ENCODE measurements around the gene ARHGAP33. TPM values are rescaled to one million over a fixed set of nuclear protein-coding genes. Genes with fewer than 3 reads are reported as not detected.

ARHGAP33 gene
- total and polyA plus RNA-seq, 2 donors from 2014 or later, result 5.6 to 18.5 TPM

DNA sequence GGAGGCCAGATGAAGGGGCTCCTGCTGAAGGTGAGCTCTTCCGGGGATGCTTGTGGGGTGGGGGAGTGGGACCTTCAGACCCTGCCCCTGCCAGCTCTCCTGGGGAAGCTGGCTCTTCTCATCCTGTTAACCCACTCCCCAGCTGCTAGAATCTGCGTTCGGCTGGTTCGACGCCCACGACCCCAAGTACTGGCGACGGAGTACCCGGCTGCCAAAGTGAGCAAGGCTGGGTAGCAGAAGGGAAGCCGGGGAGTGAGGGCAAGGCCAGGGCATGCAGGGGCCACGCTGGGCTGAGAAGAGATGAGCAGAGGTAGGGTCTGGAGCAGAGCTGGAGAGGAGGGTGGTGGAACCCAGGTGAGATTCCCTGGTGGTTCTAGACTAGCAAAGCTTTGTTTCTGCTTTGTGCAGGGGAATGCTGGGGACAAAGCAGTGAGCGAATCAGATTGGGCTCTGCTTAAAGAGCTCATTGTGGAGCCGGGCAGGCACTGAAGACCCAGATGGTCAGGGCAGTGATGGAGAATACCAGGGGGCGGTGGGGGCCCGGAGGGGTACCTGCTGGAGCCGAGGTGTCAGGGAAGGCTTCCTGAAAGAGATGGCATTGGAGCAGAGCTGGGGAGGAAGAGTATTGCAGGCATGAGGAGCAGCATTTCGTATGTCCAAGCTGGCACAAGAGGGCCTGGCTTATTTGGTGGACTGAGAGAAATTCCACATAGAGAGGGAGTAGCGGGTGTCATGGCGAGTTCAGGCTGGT is 47.2 kb upstream of the ARHGAP33 start:
- intact Hi-C loops (cut with DNase I), result no loop called here
- H3K4me3 ChIP-seq (ENCODE audit: low read length in 3 of 3), result no peak overlapping the region
- H3K27ac ChIP-seq (ENCODE audit: low read depth in 2 of 2, low read length in 2 of 2), result no peak overlapping the region
- no peaks in the 10 kb centered on the region for H3K9me3 ChIP-seq (ENCODE audit: control insufficient read depth in 2 of 3, insufficient read depth in 1 of 3, low read length in 3 of 3)
- H3K27me3 ChIP-seq (ENCODE audit: control insufficient read depth, insufficient read depth, low read length), result no peaks in the 10 kb centered on the region
- DNase-seq, result no peak
- no peak overlapping the region for H3K9ac ChIP-seq (ENCODE audit: low read length in 3 of 3)
- TF ChIP-seq, protein P1, sequence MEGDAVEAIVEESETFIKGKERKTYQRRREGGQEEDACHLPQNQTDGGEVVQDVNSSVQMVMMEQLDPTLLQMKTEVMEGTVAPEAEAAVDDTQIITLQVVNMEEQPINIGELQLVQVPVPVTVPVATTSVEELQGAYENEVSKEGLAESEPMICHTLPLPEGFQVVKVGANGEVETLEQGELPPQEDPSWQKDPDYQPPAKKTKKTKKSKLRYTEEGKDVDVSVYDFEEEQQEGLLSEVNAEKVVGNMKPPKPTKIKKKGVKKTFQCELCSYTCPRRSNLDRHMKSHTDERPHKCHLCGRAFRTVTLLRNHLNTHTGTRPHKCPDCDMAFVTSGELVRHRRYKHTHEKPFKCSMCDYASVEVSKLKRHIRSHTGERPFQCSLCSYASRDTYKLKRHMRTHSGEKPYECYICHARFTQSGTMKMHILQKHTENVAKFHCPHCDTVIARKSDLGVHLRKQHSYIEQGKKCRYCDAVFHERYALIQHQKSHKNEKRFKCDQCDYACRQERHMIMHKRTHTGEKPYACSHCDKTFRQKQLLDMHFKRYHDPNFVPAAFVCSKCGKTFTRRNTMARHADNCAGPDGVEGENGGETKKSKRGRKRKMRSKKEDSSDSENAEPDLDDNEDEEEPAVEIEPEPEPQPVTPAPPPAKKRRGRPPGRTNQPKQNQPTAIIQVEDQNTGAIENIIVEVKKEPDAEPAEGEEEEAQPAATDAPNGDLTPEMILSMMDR (IDR thresholded peaks at IDR 0.05; ENCODE audit: borderline replicate concordance, extremely low read depth, insufficient read depth), result no peak
- FAIRE-seq, result no peak
- H3K4me1 ChIP-seq (ENCODE audit: control insufficient read depth in 2 of 3, insufficient read depth in 2 of 3, low read depth in 1 of 3, low read length in 3 of 3), result no peaks in the 10 kb centered on the region
- H3K36me3 ChIP-seq (ENCODE audit: control insufficient read depth in 2 of 3, insufficient read depth in 3 of 3, low read length in 3 of 3), result peaks cover 5 to 89% (median 53%) of the 10 kb centered on the region in 3 donors

DNA sequence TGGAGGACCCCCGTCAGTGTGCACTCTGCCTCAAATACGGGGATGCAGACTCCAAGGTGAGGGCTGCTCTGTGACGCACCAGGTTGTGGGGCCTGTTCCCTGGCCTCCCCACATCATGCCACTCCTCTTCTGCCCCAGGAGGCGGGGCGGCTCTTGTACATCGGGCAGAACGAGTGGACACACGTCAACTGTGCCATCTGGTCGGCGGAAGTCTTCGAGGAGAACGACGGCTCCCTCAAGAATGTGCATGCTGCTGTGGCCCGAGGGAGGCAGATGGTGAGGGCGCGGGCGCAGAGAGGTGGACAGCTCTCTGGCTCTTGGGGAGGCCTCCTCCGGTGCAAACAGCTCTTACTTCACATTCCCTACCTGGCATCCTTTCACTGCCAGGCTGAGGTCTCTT is 46.3 kb upstream of the ARHGAP33 start:
- Histone ChIP-seq H3K27ac (ENCODE audit: low read depth in 2 of 2, low read length in 2 of 2) (no peak overlapping the region), H3K27me3 (ENCODE audit: control insufficient read depth, insufficient read depth, low read length) (no peaks in the 10 kb centered on the region), H3K9ac (ENCODE audit: low read length in 3 of 3) (no peak overlapping the region), H3K9me3 (ENCODE audit: control insufficient read depth in 2 of 3, insufficient read depth in 1 of 3, low read length in 3 of 3) (no peaks in the 10 kb centered on the region), H3K4me1 (ENCODE audit: control insufficient read depth in 2 of 3, insufficient read depth in 2 of 3, low read depth in 1 of 3, low read length in 3 of 3) (no peaks in the 10 kb centered on the region), H3K4me3 (ENCODE audit: low read length in 3 of 3) (no peak overlapping the region), H3K36me3 (ENCODE audit: control insufficient read depth in 2 of 3, insufficient read depth in 3 of 3, low read length in 3 of 3) (peaks cover 5 to 85% (median 50%) of the 10 kb centered on the region in 3 donors)
- intact Hi-C loops (cut with DNase I), result no loop called here
- FAIRE-seq (no peak), DNase-seq (no peak)
- TF ChIP-seq, protein P1 (IDR thresholded peaks at IDR 0.05; ENCODE audit: borderline replicate concordance, extremely low read depth, insufficient read depth), result no peak

DNA sequence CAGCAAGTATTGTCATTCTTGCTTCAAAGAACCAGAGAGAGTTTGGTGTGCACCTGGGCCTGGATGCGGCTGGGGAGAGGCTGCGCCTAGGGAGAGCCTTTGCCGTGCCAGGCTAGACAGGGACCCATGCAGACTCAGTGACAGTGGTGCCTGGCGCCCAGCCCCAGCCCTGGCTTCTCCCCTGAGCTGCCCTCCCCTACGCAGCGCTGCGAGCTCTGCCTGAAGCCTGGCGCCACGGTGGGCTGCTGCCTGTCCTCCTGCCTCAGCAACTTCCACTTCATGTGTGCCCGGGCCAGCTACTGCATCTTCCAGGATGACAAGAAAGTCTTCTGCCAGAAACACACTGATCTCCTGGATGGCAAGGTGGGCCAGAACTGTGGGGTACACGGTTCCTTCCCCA is 45.6 kb upstream of the ARHGAP33 start:
- TF ChIP-seq, protein P1 (IDR thresholded peaks at IDR 0.05; ENCODE audit: borderline replicate concordance, extremely low read depth, insufficient read depth), result no peak
- H3K36me3 ChIP-seq (ENCODE audit: control insufficient read depth in 2 of 3, insufficient read depth in 3 of 3, low read length in 3 of 3), result peaks cover 5 to 80% (median 46%) of the 10 kb centered on the region in 3 donors

More for the DNA sequence above, 45.6 kb upstream of the ARHGAP33 start:
- intact Hi-C loops (cut with DNase I), result no loop called here
- H3K4me1 ChIP-seq (ENCODE audit: control insufficient read depth in 2 of 3, insufficient read depth in 2 of 3, low read depth in 1 of 3, low read length in 3 of 3), result no peaks in the 10 kb centered on the region
- FAIRE-seq (no peak), DNase-seq (no peak)
- no peak overlapping the region for H3K4me3 ChIP-seq (ENCODE audit: low read length in 3 of 3)
- H3K9ac ChIP-seq (ENCODE audit: low read length in 3 of 3), result no peak overlapping the region
- H3K27ac ChIP-seq (ENCODE audit: low read depth in 2 of 2, low read length in 2 of 2), result no peak overlapping the region
- no peaks in the 10 kb centered on the region for H3K9me3 ChIP-seq (ENCODE audit: control insufficient read depth in 2 of 3, insufficient read depth in 1 of 3, low read length in 3 of 3)
- no peaks in the 10 kb centered on the region for H3K27me3 ChIP-seq (ENCODE audit: control insufficient read depth, insufficient read depth, low read length)

Data from kidney (tissue), 14 donors.